ENCODE measurements around the gene VPS25.

DNA sequence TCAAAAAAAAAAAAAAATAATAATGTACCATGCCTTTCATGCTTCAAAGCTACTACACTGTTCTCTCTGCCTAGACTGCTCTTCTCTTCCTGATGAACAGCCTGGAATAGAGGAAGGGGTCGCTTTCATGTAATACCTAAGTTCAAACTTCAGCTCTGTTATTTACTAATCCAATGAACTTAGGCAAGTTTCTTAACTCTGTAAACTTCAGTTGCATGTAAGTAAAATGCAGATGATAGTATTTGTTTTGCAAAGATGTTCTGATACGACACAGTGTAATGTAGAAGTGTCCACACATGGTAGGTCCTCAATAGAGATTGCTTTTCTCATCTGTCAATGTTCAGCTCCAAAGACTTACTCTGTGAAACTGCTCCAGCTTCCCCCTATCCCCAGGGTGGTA, 18.7 kb downstream of the VPS25 start:
- TF ChIP-seq, protein P1, sequence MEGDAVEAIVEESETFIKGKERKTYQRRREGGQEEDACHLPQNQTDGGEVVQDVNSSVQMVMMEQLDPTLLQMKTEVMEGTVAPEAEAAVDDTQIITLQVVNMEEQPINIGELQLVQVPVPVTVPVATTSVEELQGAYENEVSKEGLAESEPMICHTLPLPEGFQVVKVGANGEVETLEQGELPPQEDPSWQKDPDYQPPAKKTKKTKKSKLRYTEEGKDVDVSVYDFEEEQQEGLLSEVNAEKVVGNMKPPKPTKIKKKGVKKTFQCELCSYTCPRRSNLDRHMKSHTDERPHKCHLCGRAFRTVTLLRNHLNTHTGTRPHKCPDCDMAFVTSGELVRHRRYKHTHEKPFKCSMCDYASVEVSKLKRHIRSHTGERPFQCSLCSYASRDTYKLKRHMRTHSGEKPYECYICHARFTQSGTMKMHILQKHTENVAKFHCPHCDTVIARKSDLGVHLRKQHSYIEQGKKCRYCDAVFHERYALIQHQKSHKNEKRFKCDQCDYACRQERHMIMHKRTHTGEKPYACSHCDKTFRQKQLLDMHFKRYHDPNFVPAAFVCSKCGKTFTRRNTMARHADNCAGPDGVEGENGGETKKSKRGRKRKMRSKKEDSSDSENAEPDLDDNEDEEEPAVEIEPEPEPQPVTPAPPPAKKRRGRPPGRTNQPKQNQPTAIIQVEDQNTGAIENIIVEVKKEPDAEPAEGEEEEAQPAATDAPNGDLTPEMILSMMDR (IDR thresholded peaks at IDR 0.05): no peak
- TF ChIP-seq POLR2A (IDR thresholded peaks at IDR 0.05): no peak
